ENCODE results near the gene SOX4.

Gene SOX4

GRCh38 chr6:21616005-21616404 lies 22.5 kb downstream of the SOX4 start:
- TF ChIP-seq CTCF (IDR thresholded peaks at IDR 0.05; ENCODE audit: extremely low read depth, missing control alignments) = no peak
- no peak for DNase-seq (ENCODE audit: low spot score)

DNA sequence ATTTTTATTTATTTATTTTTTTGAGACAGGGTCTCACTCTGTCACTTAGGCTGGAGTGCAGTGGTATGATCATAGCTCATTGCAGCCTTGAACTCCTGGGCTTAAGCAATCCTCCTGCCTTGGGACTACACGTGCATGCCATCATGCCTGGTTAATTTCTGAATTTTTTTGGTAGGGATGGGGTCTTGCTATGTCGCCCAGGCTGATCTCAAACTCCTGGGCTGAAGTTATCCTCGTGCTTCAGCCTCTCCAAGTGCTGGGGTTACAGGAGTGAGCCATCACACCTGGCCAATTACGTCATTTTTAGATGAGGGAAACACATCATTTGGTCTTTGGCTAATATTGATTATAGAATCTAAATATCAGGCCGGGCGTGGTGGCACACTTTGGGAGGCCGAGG lies 32.1 kb downstream of the SOX4 start:
- DNase-seq (ENCODE audit: low spot score) = no peak
- TF ChIP-seq CTCF (IDR thresholded peaks at IDR 0.05; ENCODE audit: extremely low read depth, missing control alignments) = no peak

DNA sequence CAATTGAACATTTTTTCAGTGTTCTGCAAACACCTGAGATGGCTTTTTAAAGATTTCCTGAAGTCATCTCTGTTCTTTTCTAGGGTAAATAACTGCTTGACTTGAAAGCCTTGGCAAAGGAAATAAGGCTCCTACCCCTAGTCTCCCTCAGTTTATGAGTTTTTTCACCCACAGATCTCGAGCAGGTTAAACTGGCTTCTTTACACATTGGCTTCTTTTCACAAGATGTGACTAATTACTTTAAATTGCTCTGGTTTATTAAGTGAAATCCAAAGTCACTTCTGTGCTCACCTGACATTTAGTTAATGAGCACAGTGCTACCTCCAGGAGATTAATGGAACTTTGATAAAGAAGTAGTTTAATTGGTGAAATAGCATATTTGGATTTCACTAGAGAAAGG lies 33.2 kb downstream of the SOX4 start:
- no peak for DNase-seq (ENCODE audit: low spot score)
- TF ChIP-seq CTCF (IDR thresholded peaks at IDR 0.05; ENCODE audit: extremely low read depth, missing control alignments) = no peak

- DNase-seq (ENCODE audit: low spot score) = no peak
- TF ChIP-seq CTCF (IDR thresholded peaks at IDR 0.05; ENCODE audit: extremely low read depth, missing control alignments) = no peak
These were observed 34.6 kb downstream of the SOX4 start for GRCh38 chr6:21628160-21628559.

- no peak for DNase-seq (ENCODE audit: low spot score)
- TF ChIP-seq CTCF (IDR thresholded peaks at IDR 0.05; ENCODE audit: extremely low read depth, missing control alignments) = no peak
These were observed 40.1 kb downstream of the SOX4 start for GRCh38 chr6:21633511-21634109.

DNA sequence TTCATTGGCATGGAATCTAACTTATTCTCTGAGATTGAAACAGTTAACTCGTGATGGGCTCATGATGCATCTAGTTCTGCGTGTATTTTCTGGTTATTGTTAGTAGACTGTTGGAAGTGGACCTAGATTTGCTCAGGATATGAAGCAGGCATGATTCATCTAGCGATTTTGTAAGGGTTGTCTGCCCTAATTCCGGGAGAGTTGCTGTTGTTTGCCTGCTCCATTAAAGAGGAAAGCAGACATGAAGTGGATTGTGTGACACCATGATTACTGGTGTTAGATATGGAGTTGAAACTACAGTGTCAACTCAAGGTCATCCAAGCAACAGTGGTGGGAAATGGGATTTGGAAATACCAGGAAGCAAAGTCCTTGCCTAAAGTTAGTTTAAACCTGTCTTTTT lies 41.0 kb downstream of the SOX4 start:
- TF ChIP-seq CTCF (IDR thresholded peaks at IDR 0.05; ENCODE audit: extremely low read depth, missing control alignments) = no peak
- no peak for DNase-seq (ENCODE audit: low spot score)

- DNase-seq (ENCODE audit: low spot score) = no peak
- no peak for TF ChIP-seq CTCF (IDR thresholded peaks at IDR 0.05; ENCODE audit: extremely low read depth, missing control alignments)
These were observed 43.3 kb downstream of the SOX4 start for GRCh38 chr6:21636876-21637275.

All from GM20000 (cell line).